Lung (tissue), 12 donors: ENCODE results near the gene ADCY10. TPM values are rescaled to one million over a fixed set of nuclear protein-coding genes. Genes with fewer than 3 reads are reported as not detected.
A peak's percentile ranks its signal among the peaks of the same experiment; 100 is the strongest.

Source experiments
- ATAC-seq: fragments of 200-7000 bp; cut with Tn5 transposase; one replicate; pipeline ENCODE4 v1.9.1; 2020; ENCODE audit warnings: moderate number of reproducible peaks; ENCODE audit not compliant: insufficient read depth, low FRiP score
- DNase-seq, 3 donors: peaks; one replicate each; pipeline ENCODE4 v3.0.0-alpha.2; 2013 to 2017
- H3K27ac ChIP-seq, 2 donors: one replicate each; pipeline ENCODE4 v1.5.1; 2013; ENCODE audit warnings: mild to moderate bottlenecking in 2 of 2, moderate library complexity in 2 of 2, control low read depth in 1 of 2, inconsistent platforms in 1 of 2, low read depth in 1 of 2, low read length in 1 of 2
- H3K27me3 ChIP-seq, 3 donors: one replicate each; pipeline ENCODE4 v1.5.1; 2013; ENCODE audit warnings: low read length in 2 of 3; ENCODE audit not compliant: control insufficient read depth in 3 of 3, insufficient read depth in 3 of 3
- H3K36me3 ChIP-seq, 4 donors: one replicate each; pipeline ENCODE4 v1.5.1; 2013; ENCODE audit warnings: low read length in 4 of 4, mild to moderate bottlenecking in 1 of 4, moderate library complexity in 1 of 4; ENCODE audit not compliant: control insufficient read depth in 4 of 4, insufficient read depth in 4 of 4
- H3K4me1 ChIP-seq, 5 donors: one replicate each; pipeline ENCODE4 v1.5.1; 2013; ENCODE audit warnings: low read length in 5 of 5, mild to moderate bottlenecking in 2 of 5, moderate library complexity in 1 of 5; ENCODE audit not compliant: control insufficient read depth in 5 of 5, insufficient read depth in 5 of 5
- H3K4me3 ChIP-seq: one replicate; pipeline ENCODE4 v1.5.1; 2013; ENCODE audit warnings: mild to moderate bottlenecking, control low read depth, moderate library complexity
- H3K9ac ChIP-seq, 2 donors: one replicate each; pipeline ENCODE4 v1.5.1; 2013; ENCODE audit warnings: low read length in 2 of 2, control low read depth in 1 of 2; ENCODE audit not compliant: insufficient read depth in 1 of 2
- H3K9me3 ChIP-seq, 4 donors: one replicate each; pipeline ENCODE4 v1.5.1; 2013; ENCODE audit warnings: low read length in 3 of 4, mild to moderate bottlenecking in 1 of 4, moderate library complexity in 1 of 4; ENCODE audit not compliant: control insufficient read depth in 4 of 4, insufficient read depth in 3 of 4
- CTCF ChIP-seq: IDR thresholded peaks from 2 replicates; pipeline ENCODE4 v1.5.1; 2012; ENCODE audit warnings: mild to moderate bottlenecking; ENCODE audit errors: control extremely low read depth, extremely low read depth
- WGBS, 2 donors: extraction: QIAGEN DNeasy Blood & Tissue Kit; methylation state at CpG; one replicate each; pipeline ENCODE4 v1.1.7; 2013; 5-methylcytosine and 5-hydroxymethylcytosine counted together
- polyA plus RNA-seq, 2 donors: library from polyadenylated mRNA; stranded (reverse); fragments of 200-250 nt; gene quantifications; one replicate each; pipeline ENCODE4 v1.2.1, GENCODE V29; 2013
- total RNA-seq, 2 donors: library from RNA; depleted of rRNA in 1 of 2; stranded (reverse); fragments of >200 nt in 1 of 2; gene quantifications; one replicate each; pipeline ENCODE4 v1.2.1, GENCODE V29; 2014 to 2021
- donor health status: control.
- donor health status: control.
- donor health status: Bipolar disorder and iron deficiency.
- donor health status: healthy.
- donor health status: DM: yes; HTN: yes; CAD: no.

The ADCY10 gene
- total and polyA plus RNA-seq, 4 donors, result 0.06 to 0.10 (median 0.09) TPM; not detected in 1

GRCh38 chr1:167856711-167857418, 57.1 kb downstream of the ADCY10 start:
- H3K27me3 ChIP-seq, result no peaks in the 10 kb centered on the region
- DNase-seq, result no peak
- H3K4me1 ChIP-seq, result no peaks in the 10 kb centered on the region
- no peak overlapping the region for H3K9ac ChIP-seq
- no peaks in the 10 kb centered on the region for H3K9me3 ChIP-seq
- no peak overlapping the region for H3K27ac ChIP-seq
- ATAC-seq, result no peak
- WGBS, 2 donors, result 84 to 87% methylated on average over 7 of the region's 7 CpGs
- no peaks in the 10 kb centered on the region for H3K36me3 ChIP-seq
- no peak for TF ChIP-seq CTCF
- no peak overlapping the region for H3K4me3 ChIP-seq

- Histone ChIP-seq H3K4me3 (no peak overlapping the region), H3K9me3 (no peaks in the 10 kb centered on the region), H3K27ac (no peak overlapping the region), H3K9ac (no peak overlapping the region), H3K4me1 (no peaks in the 10 kb centered on the region), H3K27me3 (no peaks in the 10 kb centered on the region), H3K36me3 (no peaks in the 10 kb centered on the region)
- no peak for ATAC-seq
- WGBS, 2 donors, result 79 to 90% methylated on average over 5 of the region's 5 CpGs
- TF ChIP-seq CTCF, result no peak
- peak in 1 of 3 donors; percentile 11 for DNase-seq
These were observed 59.8 kb downstream of the ADCY10 start for GRCh38 chr1:167854184-167854583.

- DNase-seq (no peak), ATAC-seq (no peak)
- Histone ChIP-seq H3K4me3 (no peak overlapping the region), H3K4me1 (no peaks in the 10 kb centered on the region), H3K9ac (no peak overlapping the region), H3K27me3 (no peaks in the 10 kb centered on the region), H3K36me3 (no peaks in the 10 kb centered on the region), H3K27ac (no peak overlapping the region), H3K9me3 (no peaks in the 10 kb centered on the region)
- 90 to 95% methylated on average over 7 of the region's 7 CpGs for whole genome bisulfite sequencing, 2 donors
- TF ChIP-seq CTCF, result no peak
These were observed 64.3 kb downstream of the ADCY10 start for GRCh38 chr1:167849666-167850065.

GRCh38 chr1:167842872-167843271, 71.1 kb downstream of the ADCY10 start:
- Histone ChIP-seq H3K27ac (no peak overlapping the region), H3K9me3 (no peaks in the 10 kb centered on the region), H3K36me3 (no peaks in the 10 kb centered on the region), H3K4me3 (no peak overlapping the region), H3K9ac (no peak overlapping the region), H3K27me3 (no peaks in the 10 kb centered on the region), H3K4me1 (no peaks in the 10 kb centered on the region)
- TF ChIP-seq CTCF, result no peak
- ATAC-seq (no peak), DNase-seq (no peak)
- 95 to 99% methylated on average over 5 of the region's 5 CpGs for WGBS, 2 donors
